ENCODE results near the gene PLEK. TPM values are rescaled to one million over a fixed set of nuclear protein-coding genes. Genes with fewer than 3 reads are reported as not detected.
"Not testable (repeated sequence)": the region's sequence is repeated elsewhere in the genome, so short reads cannot be mapped to it uniquely, and the experiment has no call there.

Gene PLEK
- total RNA-seq, 2 experiments from 2014 or later: 0.60 to 0.89 TPM

DNA sequence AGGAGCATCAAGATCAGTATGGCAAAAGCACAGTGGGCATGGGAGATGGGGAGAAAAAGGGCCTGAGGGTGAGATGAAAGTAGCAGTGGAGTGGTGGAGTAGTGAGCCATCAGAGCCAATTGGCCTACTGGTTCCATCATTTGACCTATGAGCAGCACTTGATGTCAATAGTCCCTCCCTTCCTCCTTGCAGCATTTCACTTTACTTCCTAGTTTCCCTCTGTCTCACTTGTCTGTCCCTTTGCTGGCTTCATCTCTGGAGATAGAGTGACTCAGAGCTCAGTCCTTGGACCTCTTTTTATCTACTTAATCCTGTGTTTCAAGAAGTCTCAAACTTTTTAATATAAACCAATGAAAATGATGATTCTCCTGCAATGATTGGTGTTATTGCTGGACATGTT lies 69.9 kb downstream of the PLEK start:
- no peak overlapping the region for H3K4me3 Mint-ChIP-seq
- no peaks in the 10 kb centered on the region for H3K9me3 Mint-ChIP-seq (ENCODE audit: low read depth)
- H3K4me1 Mint-ChIP-seq: no peaks in the 10 kb centered on the region
- intact Hi-C loops (cut with DNase I, micrococcal nuclease): no loop called here
- no peaks in the 10 kb centered on the region for H3K36me3 Mint-ChIP-seq (ENCODE audit: low read depth)
- DNase-seq (no peak), ATAC-seq (peak; percentile 26)
- CTCF ChIA-PET: no interaction called here
- POLR2A ChIA-PET: no interaction called here
- H3K27me3 Mint-ChIP-seq: no peaks in the 10 kb centered on the region
- H3K27ac Mint-ChIP-seq: no peak overlapping the region

DNA sequence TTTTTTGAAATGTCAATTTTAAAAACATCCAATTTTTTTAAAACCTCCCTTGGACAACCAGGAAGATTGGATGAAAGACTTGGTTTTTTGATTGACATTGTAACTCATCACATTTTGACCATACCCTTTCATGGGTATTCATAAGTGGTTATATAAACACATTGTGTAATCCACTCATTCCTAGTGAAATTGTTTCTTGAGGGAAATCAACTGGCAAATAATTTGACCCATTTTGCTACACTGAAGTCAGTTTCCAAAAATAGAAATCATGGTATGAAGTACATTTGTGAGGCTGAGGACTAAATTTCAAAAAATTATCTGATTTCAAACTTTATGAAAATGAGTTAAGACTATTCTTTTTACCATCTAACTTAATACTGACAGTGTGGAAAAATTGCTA lies 70.5 kb downstream of the PLEK start:
- H3K27me3 Mint-ChIP-seq: no peaks in the 10 kb centered on the region
- no peak overlapping the region for H3K4me3 Mint-ChIP-seq
- no peaks in the 10 kb centered on the region for H3K36me3 Mint-ChIP-seq (ENCODE audit: low read depth)
- no peak overlapping the region for H3K27ac Mint-ChIP-seq
- ChIA-PET POLR2A (no interaction called here), CTCF (interaction anchor here (0.7 kb wide), 1 partner anchor 362 kb away, joined by 4 read pairs; no protein-coding TSS in a partner anchor)
- intact Hi-C loops (cut with DNase I, micrococcal nuclease): no loop called here
- peaks cover 5% of the 10 kb centered on the region for H3K4me1 Mint-ChIP-seq
- DNase-seq: no peak
- no peak for ATAC-seq
- H3K9me3 Mint-ChIP-seq (ENCODE audit: low read depth): no peaks in the 10 kb centered on the region

DNA sequence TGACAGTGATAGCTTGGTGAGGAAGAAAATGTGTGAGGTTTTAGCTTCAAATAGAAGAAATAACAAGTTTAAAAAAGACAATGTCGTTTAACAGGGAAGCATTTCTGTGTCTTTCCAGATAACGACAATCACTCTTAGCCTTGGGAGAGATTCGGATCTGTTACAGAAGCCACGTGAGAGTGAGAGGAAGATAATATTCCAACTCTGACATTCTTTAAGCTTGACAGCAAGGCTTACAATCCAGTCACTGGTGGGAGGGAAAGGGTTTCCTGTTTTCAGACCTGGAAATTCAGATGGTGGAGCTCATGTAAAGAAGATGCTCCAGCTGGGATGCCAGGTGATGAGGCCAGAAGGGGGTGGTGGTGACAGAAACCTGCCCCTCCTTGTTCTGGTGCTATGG lies 71.2 kb downstream of the PLEK start:
- ATAC-seq (no peak), DNase-seq (no peak)
- Mint-ChIP-seq H3K27ac (no peak overlapping the region), H3K4me1 (peaks cover 10% of the 10 kb centered on the region), H3K9me3 (ENCODE audit: low read depth) (no peaks in the 10 kb centered on the region), H3K27me3 (no peaks in the 10 kb centered on the region), H3K4me3 (no peak overlapping the region), H3K36me3 (ENCODE audit: low read depth) (no peaks in the 10 kb centered on the region)
- ChIA-PET POLR2A (no interaction called here), CTCF (interaction anchor here (0.7 kb wide), 1 partner anchor 363 kb away, joined by 4 read pairs; no protein-coding TSS in a partner anchor)
- intact Hi-C loops (cut with DNase I, micrococcal nuclease): no loop called here

DNA sequence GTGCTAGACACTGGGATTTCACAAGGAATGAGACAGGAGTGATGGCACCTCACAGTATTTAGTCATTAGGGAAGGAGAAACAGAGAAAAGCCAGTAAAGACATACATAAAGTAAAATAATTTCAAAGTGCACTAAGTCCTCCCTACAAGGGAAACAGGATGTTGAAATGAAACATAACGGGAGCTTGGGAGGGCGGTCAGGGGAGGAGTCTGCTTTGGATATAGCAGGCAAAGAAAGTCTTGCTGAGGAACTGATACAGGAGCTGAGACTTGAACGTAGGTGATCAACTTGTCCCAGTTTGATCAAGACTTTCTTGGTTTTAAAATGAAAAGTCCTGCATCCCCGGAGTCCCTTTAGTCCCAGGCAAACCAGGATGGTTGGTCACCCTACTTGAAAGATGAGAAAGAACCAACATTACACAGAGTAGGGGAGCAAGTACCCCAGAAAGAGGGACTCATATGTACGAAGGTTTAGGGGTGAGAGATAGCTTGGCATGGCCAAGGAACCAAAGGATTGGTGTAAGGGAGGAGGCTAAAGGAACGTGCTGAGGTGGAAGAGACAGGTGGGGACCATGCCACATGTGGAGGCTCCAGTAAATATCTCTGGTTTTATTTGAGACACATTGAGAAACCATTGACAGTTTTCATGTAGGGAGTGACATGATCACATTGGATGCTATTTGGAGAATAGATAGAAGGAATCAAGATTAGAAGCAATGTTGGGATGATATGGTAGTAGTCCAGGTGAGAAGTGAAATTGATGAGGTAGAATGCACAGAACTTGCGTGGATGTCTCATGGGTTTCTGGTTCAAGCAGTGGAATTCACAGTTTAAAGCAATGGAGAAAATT lies 73.6 kb downstream of the PLEK start:
- H3K27ac Mint-ChIP-seq: no peak overlapping the region
- H3K4me1 Mint-ChIP-seq: peaks cover 14% of the 10 kb centered on the region
- H3K9me3 Mint-ChIP-seq (ENCODE audit: low read depth): no peaks in the 10 kb centered on the region
- H3K27me3 Mint-ChIP-seq: peaks cover 2% of the 10 kb centered on the region
- H3K36me3 Mint-ChIP-seq (ENCODE audit: low read depth): no peaks in the 10 kb centered on the region
- POLR2A ChIA-PET: no interaction called here
- H3K4me3 Mint-ChIP-seq: no peak overlapping the region
- no peak for DNase-seq
- ATAC-seq: no peak
- intact Hi-C loops (cut with DNase I, micrococcal nuclease): no loop called here
- CTCF ChIA-PET: interaction anchor here (0.8 to 5.2 kb wide), 6 partner anchors 10 to 107 kb away, joined by 3 to 37 read pairs (median 18); no protein-coding TSS in a partner anchor

DNA sequence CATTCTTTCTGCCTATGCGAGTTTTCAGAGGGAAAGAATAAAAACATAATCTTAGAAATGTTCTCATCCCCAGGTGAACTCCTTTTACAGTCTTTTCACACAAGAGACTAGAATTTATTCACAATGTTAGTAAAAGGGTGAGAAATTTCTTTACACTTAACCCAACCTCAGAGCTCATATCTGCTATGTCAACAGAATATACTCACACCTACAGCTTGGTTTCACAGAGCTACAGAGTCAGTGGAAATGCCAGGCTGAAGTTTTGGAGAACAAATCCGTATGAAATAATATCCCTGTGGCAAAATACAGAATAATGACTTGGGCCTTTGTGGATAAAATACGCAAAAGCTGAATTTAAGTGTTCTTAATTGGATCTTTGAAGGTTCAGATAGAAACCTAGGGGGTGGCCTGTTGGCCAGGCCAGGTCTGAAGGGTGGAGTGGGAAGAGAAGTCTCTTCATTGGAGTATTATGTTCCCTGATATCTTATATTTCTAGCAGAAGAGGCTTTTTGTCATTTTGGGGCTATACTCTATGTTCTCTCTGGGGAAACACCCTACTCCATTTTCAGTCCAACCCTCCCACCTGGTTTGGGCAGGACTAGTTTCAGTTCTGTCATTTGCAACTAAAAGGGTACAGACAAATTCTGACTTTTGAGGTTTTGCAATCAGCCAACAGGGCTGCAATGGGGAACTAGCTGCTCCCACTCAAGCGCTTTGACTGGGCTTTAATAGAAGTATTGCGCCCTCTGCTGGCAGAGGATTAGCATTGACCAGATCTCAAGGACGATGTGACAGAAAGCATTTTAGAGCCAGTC lies 76.3 kb downstream of the PLEK start:
- Mint-ChIP-seq H3K4me3 (no peak overlapping the region), H3K9me3 (ENCODE audit: low read depth) (no peaks in the 10 kb centered on the region), H3K27me3 (peaks cover 2% of the 10 kb centered on the region), H3K27ac (no peak overlapping the region), H3K4me1 (peaks cover 14% of the 10 kb centered on the region), H3K36me3 (ENCODE audit: low read depth) (no peaks in the 10 kb centered on the region)
- CTCF ChIA-PET: interaction anchor here (0.5 to 5.2 kb wide), 52 partner anchors 10 to 484 kb away, joined by 3 to 37 read pairs (median 4); partner anchors contain the start of gene PLEK
- intact Hi-C loops (cut with DNase I, micrococcal nuclease): loop anchor here (1.0 to 5.0 kb wide), 7 partner anchors 54 to 379 kb away; no protein-coding TSS in a partner anchor
- DNase-seq (peak; percentile 92), ATAC-seq (peak; percentile 98)
- POLR2A ChIA-PET: interaction anchor here (0.5 to 0.6 kb wide), 2 partner anchors 42 to 107 kb away, joined by 3 read pairs; no protein-coding TSS in a partner anchor

DNA sequence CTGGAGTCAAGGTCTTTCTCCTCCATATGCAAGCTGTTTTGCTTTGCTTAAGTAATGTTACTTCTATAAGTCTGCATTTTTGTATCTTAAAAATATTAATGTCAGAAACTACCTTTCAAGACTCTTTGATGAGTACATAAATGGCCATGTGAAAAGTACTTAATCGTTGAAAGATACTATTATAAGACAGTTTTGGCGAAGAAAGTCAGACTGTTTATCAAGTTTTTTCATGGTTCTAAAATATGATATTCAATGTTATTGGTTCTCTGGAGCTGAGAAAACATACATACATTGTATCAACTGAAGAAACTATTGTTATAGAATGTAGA lies 76.9 kb downstream of the PLEK start:
- Mint-ChIP-seq H3K36me3 (ENCODE audit: low read depth) (no peaks in the 10 kb centered on the region), H3K9me3 (ENCODE audit: low read depth) (no peaks in the 10 kb centered on the region), H3K4me1 (peaks cover 14% of the 10 kb centered on the region), H3K27me3 (peaks cover 2% of the 10 kb centered on the region), H3K27ac (no peak overlapping the region), H3K4me3 (no peak overlapping the region)
- DNase-seq (no peak), ATAC-seq (no peak)
- POLR2A ChIA-PET: interaction anchor here (0.5 kb wide), 1 partner anchor 43 kb away, joined by 3 read pairs; no protein-coding TSS in a partner anchor
- intact Hi-C loops (cut with DNase I, micrococcal nuclease): loop anchor here (1.0 to 5.0 kb wide), 7 partner anchors 55 to 380 kb away; no protein-coding TSS in a partner anchor
- CTCF ChIA-PET: interaction anchor here (0.5 to 5.2 kb wide), 36 partner anchors 10 to 483 kb away, joined by 3 to 37 read pairs (median 5); partner anchors contain the start of gene PLEK

DNA sequence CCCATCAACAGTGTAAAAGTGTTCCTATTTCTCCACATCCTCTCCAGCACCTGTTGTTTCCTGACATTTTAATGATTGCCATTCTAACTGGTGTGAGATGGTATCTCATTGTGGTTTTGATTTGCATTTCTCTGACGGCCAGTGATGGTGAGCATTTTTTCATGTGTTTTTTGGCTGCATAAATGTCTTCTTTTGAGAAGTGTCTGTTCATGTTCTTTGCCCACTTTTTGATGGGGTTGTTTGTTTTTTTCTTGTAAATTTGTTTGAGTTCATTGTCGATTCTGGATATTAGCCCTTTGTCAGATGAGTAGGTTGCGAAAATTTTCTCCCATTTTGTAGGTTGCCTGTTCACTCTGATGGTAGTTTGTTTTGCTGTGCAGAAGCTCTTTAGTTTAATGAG lies 81.3 kb downstream of the PLEK start:
- H3K36me3 Mint-ChIP-seq (ENCODE audit: low read depth); DNase-seq; H3K9me3 Mint-ChIP-seq (ENCODE audit: low read depth); H3K27me3 Mint-ChIP-seq; CTCF ChIA-PET; H3K4me1 Mint-ChIP-seq; ATAC-seq; POLR2A ChIA-PET; intact Hi-C loops (cut with DNase I, micrococcal nuclease); H3K4me3 Mint-ChIP-seq; H3K27ac Mint-ChIP-seq: not testable (repeated sequence)

Other genes starting within 250 kb of the PLEK start
- gene PNO1, start 207.4 kb upstream of the PLEK start, total RNA-seq: 10 to 100 TPM; 15.7 to 20.5 TPM
- gene PPP3R1, start 112.8 kb upstream of the PLEK start, total RNA-seq: 10 to 100 TPM; 75.1 to 82.4 TPM
- not detected for gene CNRIP1, start 45.3 kb upstream of the PLEK start, total RNA-seq
- gene FBXO48, start 102.0 kb downstream of the PLEK start, total RNA-seq: 1 to 10 TPM; 2.0 to 2.4 TPM
- gene APLF, start 102.3 kb downstream of the PLEK start, total RNA-seq: 1 to 10 TPM; 2.5 to 4.3 TPM